LNCAP (cell line): ENCODE measurements around the gene ABCC10.
A peak's percentile ranks its signal among the peaks of the same experiment; 100 is the strongest.

Experiments used
- TF ChIP-seq, protein P1 (sequence below): fragments of 450-650 bp; IDR thresholded peaks from 2 replicates; pipeline ENCODE4 v1.5.1; 2017; ENCODE audit warnings: mild to moderate bottlenecking

Gene ABCC10

GRCh38 chr6:43454290-43454695 lies 27.0 kb downstream of the ABCC10 start:
- TF ChIP-seq, protein P1, sequence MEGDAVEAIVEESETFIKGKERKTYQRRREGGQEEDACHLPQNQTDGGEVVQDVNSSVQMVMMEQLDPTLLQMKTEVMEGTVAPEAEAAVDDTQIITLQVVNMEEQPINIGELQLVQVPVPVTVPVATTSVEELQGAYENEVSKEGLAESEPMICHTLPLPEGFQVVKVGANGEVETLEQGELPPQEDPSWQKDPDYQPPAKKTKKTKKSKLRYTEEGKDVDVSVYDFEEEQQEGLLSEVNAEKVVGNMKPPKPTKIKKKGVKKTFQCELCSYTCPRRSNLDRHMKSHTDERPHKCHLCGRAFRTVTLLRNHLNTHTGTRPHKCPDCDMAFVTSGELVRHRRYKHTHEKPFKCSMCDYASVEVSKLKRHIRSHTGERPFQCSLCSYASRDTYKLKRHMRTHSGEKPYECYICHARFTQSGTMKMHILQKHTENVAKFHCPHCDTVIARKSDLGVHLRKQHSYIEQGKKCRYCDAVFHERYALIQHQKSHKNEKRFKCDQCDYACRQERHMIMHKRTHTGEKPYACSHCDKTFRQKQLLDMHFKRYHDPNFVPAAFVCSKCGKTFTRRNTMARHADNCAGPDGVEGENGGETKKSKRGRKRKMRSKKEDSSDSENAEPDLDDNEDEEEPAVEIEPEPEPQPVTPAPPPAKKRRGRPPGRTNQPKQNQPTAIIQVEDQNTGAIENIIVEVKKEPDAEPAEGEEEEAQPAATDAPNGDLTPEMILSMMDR = peak; percentile 87

DNA sequence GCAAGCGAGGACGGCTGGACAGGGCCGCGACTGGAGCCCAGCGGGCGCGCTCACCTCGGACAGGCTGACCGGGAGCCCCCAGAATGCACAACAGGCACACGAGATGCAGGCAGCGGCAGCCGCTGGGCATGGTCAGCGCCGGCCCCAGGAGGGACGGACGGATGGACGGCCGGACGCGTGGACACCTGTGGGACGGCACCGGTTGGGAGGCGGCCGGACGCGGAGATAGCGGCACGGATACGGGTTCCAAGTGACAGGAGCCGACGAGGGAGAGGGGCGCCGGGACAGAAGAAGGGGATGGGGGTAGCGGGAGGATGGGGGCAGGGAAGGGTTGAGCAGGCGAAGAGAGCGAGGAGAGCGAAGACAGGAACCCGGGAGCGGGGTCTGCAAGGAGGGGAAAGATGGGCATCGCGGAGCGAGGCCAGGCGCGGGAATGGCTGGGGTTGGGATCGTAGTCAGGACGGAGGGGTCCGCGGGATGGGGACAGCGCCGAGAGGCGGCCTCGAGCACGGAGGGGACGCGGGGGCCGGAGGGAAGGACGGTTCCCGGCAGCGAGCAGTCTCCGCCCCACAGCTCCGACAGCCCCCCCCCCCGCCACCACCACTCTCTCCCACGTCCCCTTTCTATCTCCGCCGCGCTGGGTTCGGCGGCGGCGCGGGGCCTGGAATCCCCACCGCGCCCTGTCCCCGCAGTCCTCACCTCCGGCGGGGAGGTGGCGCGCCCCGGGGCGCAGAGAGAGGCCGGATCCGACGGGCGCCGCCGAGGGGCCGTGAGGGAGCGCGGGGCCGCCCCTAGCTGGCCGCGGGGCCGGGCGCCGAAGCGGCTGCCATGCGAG lies 27.6 kb downstream of the ABCC10 start:
- TF ChIP-seq, protein P1 = peak; percentile 43

DNA sequence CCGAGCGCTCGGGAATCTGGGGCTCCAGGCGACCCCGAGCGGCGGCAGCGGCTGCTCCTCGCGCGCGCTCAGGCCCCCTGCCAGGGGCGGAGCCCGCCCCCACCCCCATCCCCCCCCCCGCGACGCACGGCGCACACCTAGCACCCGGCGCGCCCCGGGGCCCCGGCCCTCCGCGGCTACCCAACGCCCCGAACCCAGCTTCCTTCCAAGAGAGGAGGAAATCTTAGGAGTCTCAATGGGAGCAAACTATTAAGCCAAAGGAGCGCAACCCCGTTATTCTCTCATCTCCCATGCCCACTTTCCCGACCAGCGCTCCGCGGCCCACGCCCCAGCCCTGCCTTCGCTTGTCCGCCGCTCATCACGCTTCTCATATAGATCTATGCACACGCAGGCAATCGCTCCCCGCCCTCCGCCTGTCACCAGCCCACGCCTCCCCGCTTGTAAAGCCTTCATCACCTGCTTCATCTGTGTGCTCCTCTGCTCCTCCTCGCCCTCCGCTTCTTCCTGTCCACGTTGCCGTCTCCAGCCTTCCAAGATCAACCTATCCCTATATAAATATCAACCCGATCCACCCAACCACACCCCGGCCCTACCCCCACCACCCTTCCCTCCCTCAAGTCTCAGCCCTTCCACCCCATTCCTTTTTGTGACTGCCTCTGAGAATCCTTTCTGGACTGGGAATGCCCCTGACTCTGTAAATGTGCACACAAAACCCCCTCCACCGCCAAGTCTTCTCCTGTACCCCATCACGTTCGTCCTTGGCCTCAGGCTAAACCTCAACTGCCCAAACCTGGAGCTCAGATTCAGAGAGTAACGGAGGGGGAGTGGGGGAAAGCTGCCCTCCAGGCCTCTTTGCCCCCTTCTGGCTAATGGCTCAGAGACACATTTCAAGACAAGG lies 28.4 kb downstream of the ABCC10 start, which contains the start of gene DLK2:
Gene DLK2 (minus strand): TSS at position 18 of the 898 bp plus-strand sequence. CDS start 723 bp downstream, outside the sequence.
- TF ChIP-seq, protein P1 = no peak

DNA sequence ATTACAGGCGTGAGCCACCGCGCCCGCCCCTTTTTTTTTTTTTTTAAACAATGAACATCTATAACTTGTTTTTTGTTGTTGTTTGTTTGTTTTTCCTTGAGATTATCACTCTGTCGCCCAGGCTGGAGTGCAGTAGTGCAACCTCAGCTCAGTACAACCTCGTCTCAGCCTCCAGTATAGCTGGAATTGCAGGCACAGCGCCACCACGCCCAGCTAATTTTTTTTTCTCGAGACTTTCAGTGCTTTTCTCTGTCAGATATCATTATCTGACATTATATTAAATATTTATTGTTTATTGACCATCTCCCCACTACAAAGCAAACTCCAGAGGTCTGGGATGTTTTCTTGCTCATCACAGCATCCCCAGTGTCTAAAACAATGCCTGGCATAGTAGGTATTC lies 30.3 kb downstream of the ABCC10 start:
- TF ChIP-seq, protein P1 = peak; percentile 29; the same call in 1 of the 2 replicates

DNA sequence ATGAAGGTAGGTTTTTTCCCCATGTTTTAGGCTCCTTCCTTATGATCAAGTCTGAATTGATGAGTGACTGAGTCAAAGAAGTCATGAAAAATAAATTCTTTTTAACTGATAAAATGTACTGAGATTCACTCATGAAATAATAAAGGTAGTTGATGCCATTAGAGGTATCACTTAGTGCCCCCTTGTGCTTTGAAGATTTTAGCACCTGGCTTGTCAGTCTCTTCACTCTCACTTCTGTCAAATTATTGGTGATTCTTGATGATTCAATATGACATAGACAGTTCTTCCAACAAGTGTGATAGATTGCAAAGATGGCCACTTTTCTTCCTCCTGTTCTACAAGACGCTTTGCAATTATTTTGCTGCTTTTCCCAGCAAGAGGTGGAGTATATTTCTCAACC lies 32.2 kb downstream of the ABCC10 start:
- TF ChIP-seq, protein P1 = no peak

DNA sequence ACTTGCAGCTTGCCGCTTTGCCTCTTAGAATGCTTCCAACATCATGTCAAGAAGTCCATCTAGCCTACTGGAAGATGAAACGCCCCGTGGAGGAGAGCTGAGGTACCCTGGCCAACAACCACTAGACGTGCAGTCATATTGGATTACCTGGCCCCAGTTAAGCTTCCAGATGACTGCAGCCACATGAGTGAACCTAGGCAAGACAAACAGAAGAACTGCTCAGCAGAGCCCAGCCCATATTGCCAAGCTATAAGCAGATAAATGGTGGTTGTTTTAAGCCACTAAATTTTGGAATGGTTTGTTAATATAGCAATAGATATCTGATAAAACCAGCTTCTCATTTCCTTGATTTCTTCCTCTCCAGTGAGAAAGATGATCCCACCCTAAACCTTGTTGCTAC lies 32.7 kb downstream of the ABCC10 start:
- TF ChIP-seq, protein P1 = no peak

DNA sequence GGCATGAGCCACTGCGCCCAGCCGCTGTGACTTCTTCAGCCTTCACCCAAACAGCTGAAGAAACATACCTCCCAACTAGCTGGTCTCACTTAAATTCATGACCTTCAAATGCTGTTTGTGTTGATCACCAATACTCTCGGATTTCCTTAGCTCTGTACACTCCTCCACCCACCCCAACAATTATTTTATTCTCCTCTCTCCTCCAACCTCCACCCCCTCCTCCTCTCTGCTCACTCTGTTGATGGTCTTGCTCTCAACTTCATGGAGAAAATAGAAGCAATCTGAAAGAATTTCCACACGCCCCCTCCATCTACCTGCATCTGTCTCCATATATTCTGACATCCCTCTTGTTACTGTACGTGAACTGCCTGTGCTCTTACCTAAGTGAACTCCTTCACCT lies 34.6 kb downstream of the ABCC10 start:
- TF ChIP-seq, protein P1 = no peak
